Naive thymus-derived CD8-positive, alpha-beta T cell (primary cell): ENCODE results near the gene ALDH3B1. TPM values are rescaled to one million over a fixed set of nuclear protein-coding genes. Genes with fewer than 3 reads are reported as not detected.
"Not testable (repeated sequence)": the region's sequence is repeated elsewhere in the genome, so short reads cannot be mapped to it uniquely, and the experiment has no call there.

Experiments used
- ATAC-seq, 2 donors: fragments of 150-1000 bp; cut with Tn5 transposase in 1 of 2; sonication (Bioruptor Pico), chemical (Tn5 transposase) in 1 of 2; 1 replicate in 1 of 2; 2 replicates in 1 of 2; pipeline ENCODE4 v1.10.0; 2021; ENCODE audit warnings: mild to moderate bottlenecking in 2 of 2, moderate library complexity in 2 of 2
- POLR2A ChIA-PET: fragments of 350-600 bp; sonication (Branson Sonifier 250); formaldehyde crosslinking; loops from one replicate; lab custom pipeline; 2021; ENCODE audit warnings: antibody characterized with exemption; lab: Charles Lee
- DNase-seq, 10 donors: peaks; one replicate each; pipeline versions ENCODE4 v3.0.0 to v3.0.0-alpha.2; 2020 to 2022
- H3K27ac Mint-ChIP-seq, 10 donors: one replicate each; pipeline ENCODE4 v1.8.0; 2020 to 2022; ENCODE audit warnings: mild to moderate bottlenecking in 10 of 10, mixed read lengths in 10 of 10, moderate library complexity in 4 of 10, inconsistent platforms in 1 of 10
- H3K27me3 Mint-ChIP-seq, 5 donors: one replicate each; pipeline ENCODE4 v1.8.0; 2021 to 2022; ENCODE audit warnings: mixed read lengths in 5 of 5
- H3K36me3 Mint-ChIP-seq, 3 donors: one replicate each; pipeline ENCODE4 v1.8.0; 2020 to 2022; ENCODE audit warnings: mixed read lengths in 3 of 3, mild to moderate bottlenecking in 2 of 3, inconsistent platforms in 1 of 3
- H3K4me1 Mint-ChIP-seq, 4 donors: one replicate each; pipeline ENCODE4 v1.8.0; 2021 to 2022; ENCODE audit warnings: mixed read lengths in 4 of 4
- H3K4me3 Mint-ChIP-seq, 10 donors: one replicate each; pipeline ENCODE4 v1.8.0; 2020 to 2022; ENCODE audit warnings: mild to moderate bottlenecking in 10 of 10, mixed read lengths in 10 of 10, moderate library complexity in 6 of 10, inconsistent platforms in 1 of 10
- H3K9me3 Mint-ChIP-seq, 9 donors: one replicate each; pipeline ENCODE4 v1.8.0; 2020 to 2022; ENCODE audit warnings: mixed read lengths in 9 of 9, mild to moderate bottlenecking in 3 of 9, inconsistent platforms in 1 of 9, moderate library complexity in 1 of 9
- polyA plus RNA-seq, 3 donors: library from polyadenylated mRNA; unstranded; fragments of 300-500 nt; fragmentation: Illumina TruSeq; gene quantifications; one replicate each; pipeline ENCODE4 v1.2.3, GENCODE V29; 2021
- total RNA-seq, 8 experiments: library from RNA in 2 of 8; stranded (reverse) in 2 of 8; gene quantifications; one replicate each; pipeline ENCODE4 v1.2.3 and lab custom pipeline; 2021 to 2026

ALDH3B1 gene, protein sequence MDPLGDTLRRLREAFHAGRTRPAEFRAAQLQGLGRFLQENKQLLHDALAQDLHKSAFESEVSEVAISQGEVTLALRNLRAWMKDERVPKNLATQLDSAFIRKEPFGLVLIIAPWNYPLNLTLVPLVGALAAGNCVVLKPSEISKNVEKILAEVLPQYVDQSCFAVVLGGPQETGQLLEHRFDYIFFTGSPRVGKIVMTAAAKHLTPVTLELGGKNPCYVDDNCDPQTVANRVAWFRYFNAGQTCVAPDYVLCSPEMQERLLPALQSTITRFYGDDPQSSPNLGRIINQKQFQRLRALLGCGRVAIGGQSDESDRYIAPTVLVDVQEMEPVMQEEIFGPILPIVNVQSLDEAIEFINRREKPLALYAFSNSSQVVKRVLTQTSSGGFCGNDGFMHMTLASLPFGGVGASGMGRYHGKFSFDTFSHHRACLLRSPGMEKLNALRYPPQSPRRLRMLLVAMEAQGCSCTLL
- total RNA-seq: under 1 TPM in 1 of 2 experiments, not detected in 1; 0.39 TPM
- under 1 TPM in 1 of 3 donors, not detected in 2; 0.09 TPM for polyA plus RNA-seq
- 0 to 0.08 (median 0) reads per million in 6 experiments for total RNA-seq (lab: John Stamatoyannopoulos, UW)

DNA sequence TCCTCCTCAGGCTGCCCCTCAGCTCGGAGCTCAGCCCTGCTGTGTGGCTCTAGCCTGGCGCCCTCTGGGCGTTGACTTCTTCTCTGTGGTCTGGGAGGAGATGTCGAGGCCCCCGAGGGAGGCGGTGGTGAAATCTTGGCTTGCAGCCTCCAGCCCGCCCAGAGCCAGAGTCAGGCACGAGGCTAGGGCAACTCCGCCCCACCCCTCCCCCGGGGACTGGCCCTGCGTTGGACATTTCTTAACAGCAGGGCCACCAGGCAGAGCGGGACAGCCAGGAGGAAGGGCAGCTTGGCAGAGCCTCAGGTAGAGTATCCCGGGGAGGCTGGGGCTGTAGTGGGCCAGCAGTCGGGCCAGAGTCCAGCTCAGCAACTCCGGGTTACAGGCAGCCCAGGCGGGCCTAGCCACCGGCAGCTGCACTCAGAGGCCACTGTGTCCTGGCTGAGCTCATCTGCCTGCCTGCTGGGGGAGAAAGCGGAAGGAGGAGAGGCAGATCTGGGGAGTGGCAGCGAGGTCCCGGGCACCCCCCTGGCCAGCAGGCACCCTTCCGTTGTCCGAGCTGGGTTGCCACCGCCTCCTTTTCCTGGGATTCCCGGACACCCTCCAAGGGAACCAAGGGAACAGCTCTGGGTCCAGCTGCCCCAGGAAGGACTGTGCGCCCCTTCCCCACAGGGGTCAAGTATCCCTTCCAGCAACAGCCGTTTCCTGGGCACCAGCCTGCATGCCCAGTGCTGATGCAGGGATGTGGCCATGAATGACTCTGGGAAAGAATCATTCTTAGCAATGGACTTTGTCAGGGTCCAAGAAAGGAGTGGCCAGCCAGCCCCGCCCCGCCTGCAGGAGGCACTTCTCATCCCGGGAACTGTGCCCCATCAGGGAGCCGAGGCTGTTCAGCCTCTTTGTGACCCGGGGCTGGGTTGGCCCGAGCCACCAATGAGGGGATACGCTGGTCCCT, at the start of gene ALDH3B1:
TSS of gene ALDH3B1 (plus strand) at position 238 of the 952 bp plus-strand sequence. CDS start 4,971 bp downstream, outside the sequence.
- DNase-seq: no peak
- POLR2A ChIA-PET: no interaction called here
- H3K27me3 Mint-ChIP-seq: peaks cover 0 to 12% (median 1%) of the 10 kb centered on the region in 5 donors
- ATAC-seq: peak in 1 of 2 donors; percentile 43
- H3K27ac Mint-ChIP-seq: peak within 1 kb of the TSS in 7 of 10 donors; percentile 59 to 72 (median 65)
- H3K4me1 Mint-ChIP-seq: peaks cover 5 to 36% (median 14%) of the 10 kb centered on the region in 4 donors
- no peaks in the 10 kb centered on the region for H3K36me3 Mint-ChIP-seq
- peak within 1 kb of the TSS in 3 of 10 donors; percentile 6 to 73 (median 58) for H3K4me3 Mint-ChIP-seq
- no peaks in the 10 kb centered on the region for H3K9me3 Mint-ChIP-seq

- H3K9me3 Mint-ChIP-seq, ATAC-seq, POLR2A ChIA-PET, H3K27ac Mint-ChIP-seq, DNase-seq, H3K4me1 Mint-ChIP-seq, H3K4me3 Mint-ChIP-seq, H3K36me3 Mint-ChIP-seq: not testable (repeated sequence)
- H3K27me3 Mint-ChIP-seq: peaks cover 4 to 22% (median 9%) of the 10 kb centered on the region in 5 donors
These were observed 46.9 kb upstream of the ALDH3B1 start for GRCh38 chr11:67963217-67963616.

DNA sequence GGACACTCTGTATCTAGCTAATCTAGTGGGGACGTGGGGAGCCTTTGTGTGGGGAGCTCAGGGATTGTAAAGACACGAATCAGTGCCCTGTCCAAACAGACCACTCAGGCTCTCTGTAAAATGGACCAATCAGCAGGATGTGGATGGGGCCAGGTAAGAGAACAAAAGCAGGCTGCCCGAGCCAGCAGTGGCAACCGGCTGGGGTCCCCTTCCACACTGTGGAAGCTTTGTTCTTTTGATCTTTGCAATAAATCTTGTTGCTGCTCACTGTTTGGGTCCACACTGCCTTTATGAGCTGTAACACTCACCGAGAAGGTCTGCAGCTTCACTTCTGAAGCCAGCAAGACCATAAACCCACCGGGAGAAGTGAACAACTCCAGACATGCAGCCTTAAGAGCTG, 46.2 kb upstream of the ALDH3B1 start:
- H3K4me3 Mint-ChIP-seq, POLR2A ChIA-PET, DNase-seq, H3K27ac Mint-ChIP-seq, H3K36me3 Mint-ChIP-seq, H3K9me3 Mint-ChIP-seq, ATAC-seq, H3K4me1 Mint-ChIP-seq: not testable (repeated sequence)
- H3K27me3 Mint-ChIP-seq: peaks cover 2 to 22% (median 9%) of the 10 kb centered on the region in 5 donors

- POLR2A ChIA-PET, H3K4me1 Mint-ChIP-seq, H3K27ac Mint-ChIP-seq, ATAC-seq, H3K36me3 Mint-ChIP-seq, DNase-seq, H3K9me3 Mint-ChIP-seq, H3K4me3 Mint-ChIP-seq: not testable (repeated sequence)
- H3K27me3 Mint-ChIP-seq: peaks cover 0 to 16% (median 6%) of the 10 kb centered on the region in 5 donors
These were observed 45.4 kb upstream of the ALDH3B1 start for GRCh38 chr11:67964746-67965145.

DNA sequence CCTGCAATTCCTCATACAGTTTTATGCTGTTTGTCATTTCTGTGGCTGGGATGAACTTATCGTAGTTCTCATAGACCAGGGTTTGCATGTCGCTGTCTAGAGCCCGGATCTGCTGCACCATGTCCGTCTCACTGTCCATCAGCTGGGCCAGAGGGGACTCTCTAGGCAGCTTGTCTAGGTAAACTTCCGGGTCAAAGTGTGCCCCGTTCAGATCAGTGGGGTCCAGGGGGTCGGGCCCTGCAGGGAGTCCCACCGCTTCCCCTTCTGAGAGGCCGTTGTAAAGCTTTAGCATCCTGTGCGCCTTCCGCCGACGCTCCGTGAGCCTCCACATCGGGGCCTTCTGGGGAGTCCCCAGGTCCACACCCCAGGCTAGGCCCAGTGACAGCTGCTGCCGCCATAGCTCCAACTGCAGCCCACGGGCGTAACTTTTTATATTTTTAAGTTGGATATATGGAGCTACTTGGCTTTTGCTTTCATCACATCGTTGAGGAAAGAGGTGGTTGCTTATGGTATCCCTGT, 44.2 kb upstream of the ALDH3B1 start:
- H3K9me3 Mint-ChIP-seq, H3K36me3 Mint-ChIP-seq, H3K27ac Mint-ChIP-seq, H3K4me1 Mint-ChIP-seq, DNase-seq, H3K4me3 Mint-ChIP-seq, ATAC-seq, POLR2A ChIA-PET: not testable (repeated sequence)
- peaks cover 0 to 12% (median 6%) of the 10 kb centered on the region in 5 donors for H3K27me3 Mint-ChIP-seq

DNA sequence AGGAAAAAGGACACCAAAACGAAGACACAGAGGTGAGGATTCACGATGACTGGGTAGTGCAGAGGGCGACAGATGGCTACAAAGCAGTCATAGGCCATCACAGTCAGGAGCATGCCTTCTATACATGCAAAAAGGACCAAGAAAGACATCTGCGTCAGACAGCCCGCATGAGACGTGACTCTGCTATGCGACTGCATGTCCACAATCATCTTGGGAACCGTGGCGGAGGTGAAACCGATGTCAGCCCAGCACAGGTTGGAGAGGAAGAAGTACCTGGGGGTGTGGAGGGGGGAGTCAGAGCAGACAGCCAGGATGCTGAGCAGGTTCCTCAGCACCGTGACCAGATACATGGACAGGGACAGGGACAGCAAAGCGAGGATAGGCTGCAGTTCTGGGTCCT, 35.4 kb upstream of the ALDH3B1 start:
- H3K9me3 Mint-ChIP-seq, DNase-seq, H3K4me3 Mint-ChIP-seq, H3K36me3 Mint-ChIP-seq, POLR2A ChIA-PET, H3K27ac Mint-ChIP-seq, H3K4me1 Mint-ChIP-seq, ATAC-seq: not testable (repeated sequence)
- H3K27me3 Mint-ChIP-seq: peaks cover 6 to 43% (median 20%) of the 10 kb centered on the region in 5 donors

GRCh38 chr11:67978766-67979418, 31.2 kb upstream of the ALDH3B1 start:
- peaks cover 9 to 48% (median 19%) of the 10 kb centered on the region in 5 donors for H3K27me3 Mint-ChIP-seq
- ATAC-seq, H3K9me3 Mint-ChIP-seq, H3K4me3 Mint-ChIP-seq, H3K36me3 Mint-ChIP-seq, H3K4me1 Mint-ChIP-seq, DNase-seq, POLR2A ChIA-PET, H3K27ac Mint-ChIP-seq: not testable (repeated sequence)

GRCh38 chr11:67981226-67981625, 28.9 kb upstream of the ALDH3B1 start:
- H3K36me3 Mint-ChIP-seq, POLR2A ChIA-PET: not testable (repeated sequence)

DNA sequence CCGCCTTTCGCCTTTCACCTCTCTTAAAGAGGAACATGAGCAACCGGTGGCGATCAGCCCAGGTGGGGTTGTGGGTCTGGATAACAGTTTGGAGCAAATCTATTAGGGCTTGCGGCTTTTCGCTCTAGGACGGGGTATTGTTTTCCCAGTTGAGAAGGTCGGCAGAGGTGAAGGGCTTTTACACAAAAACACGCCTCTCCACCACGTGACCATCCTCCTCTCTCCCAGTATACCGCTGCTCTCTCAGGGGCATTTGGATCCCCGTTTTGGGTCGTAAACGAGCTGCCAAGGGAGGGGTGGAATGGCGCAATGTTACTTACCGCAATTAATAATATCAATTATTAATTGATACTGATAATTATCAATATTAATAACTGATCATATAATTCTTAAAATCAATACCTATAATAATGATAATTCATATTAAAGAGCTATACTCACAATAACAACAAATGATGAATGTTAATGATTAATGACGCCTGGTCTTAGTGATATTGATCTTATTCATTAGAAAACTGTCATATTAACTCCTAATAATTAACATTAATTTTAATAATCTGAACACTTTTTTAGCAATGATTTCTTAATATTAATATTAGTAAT, 27.8 kb upstream of the ALDH3B1 start:
- H3K9me3 Mint-ChIP-seq, H3K36me3 Mint-ChIP-seq, DNase-seq, POLR2A ChIA-PET, H3K27ac Mint-ChIP-seq, H3K4me1 Mint-ChIP-seq, H3K4me3 Mint-ChIP-seq, ATAC-seq: not testable (repeated sequence)
- peaks cover 3 to 30% (median 16%) of the 10 kb centered on the region in 5 donors for H3K27me3 Mint-ChIP-seq

More at GRCh38 chr11:67981226-67981625, 28.9 kb upstream of the ALDH3B1 start:
- DNase-seq, H3K9me3 Mint-ChIP-seq, H3K4me3 Mint-ChIP-seq, H3K27ac Mint-ChIP-seq, ATAC-seq, H3K4me1 Mint-ChIP-seq: not testable (repeated sequence)
- H3K27me3 Mint-ChIP-seq: peaks cover 5 to 39% (median 20%) of the 10 kb centered on the region in 5 donors

DNA sequence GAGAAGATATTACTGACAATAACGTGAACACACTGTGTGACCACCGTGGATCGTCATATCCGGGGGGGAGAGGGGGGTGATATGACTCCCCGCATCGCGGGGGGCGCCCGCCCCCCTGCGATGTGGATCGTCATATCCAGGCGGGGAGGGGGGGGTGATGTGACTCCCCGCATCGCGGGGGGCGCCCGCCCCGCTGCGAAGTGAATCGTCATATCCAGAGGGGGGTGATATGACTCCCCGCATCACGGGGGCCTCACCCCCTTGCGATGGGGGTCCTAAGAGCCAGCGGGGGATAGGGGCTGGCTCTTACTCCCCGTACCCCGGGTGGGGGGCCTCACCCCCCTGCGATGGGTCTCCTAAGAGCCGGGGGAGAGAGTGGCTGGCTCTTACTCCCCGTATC, 26.2 kb upstream of the ALDH3B1 start:
- Mint-ChIP-seq H3K4me1 (peaks cover 0 to 3% (median 0%) of the 10 kb centered on the region in 4 donors), H3K4me3 (no peak overlapping the region), H3K9me3 (no peaks in the 10 kb centered on the region), H3K27ac (no peak overlapping the region), H3K36me3 (no peaks in the 10 kb centered on the region), H3K27me3 (peaks cover 3 to 23% (median 9%) of the 10 kb centered on the region in 5 donors)
- no peak for ATAC-seq
- no peak for DNase-seq
- POLR2A ChIA-PET: no interaction called here

- H3K27ac Mint-ChIP-seq, H3K4me3 Mint-ChIP-seq, H3K4me1 Mint-ChIP-seq, ATAC-seq, POLR2A ChIA-PET, DNase-seq, H3K9me3 Mint-ChIP-seq, H3K36me3 Mint-ChIP-seq: not testable (repeated sequence)
- peaks cover 3 to 11% (median 10%) of the 10 kb centered on the region in 5 donors for H3K27me3 Mint-ChIP-seq
These were observed 24.8 kb upstream of the ALDH3B1 start for GRCh38 chr11:67985302-67985701.
